Bladder microvascular endothelial cell (primary cell): ENCODE measurements around the gene XRN2. TPM values are rescaled to one million over a fixed set of nuclear protein-coding genes. Genes with fewer than 3 reads are reported as not detected.

ENCODE experiments used
- total RNA-seq: library from RNA; depleted of rRNA; stranded (reverse); fragments of >200 nt; gene quantifications from 2 replicates; pipeline ENCODE4 v1.2.3, GENCODE V29; 2014

Gene XRN2
- total RNA-seq: 59.6 and 83.4 TPM in 2 replicates

GRCh38 chr20:21303061-21303871 is at the start of gene XRN2:
TSS of gene XRN2 (plus strand) at chr20:21303331. CDS start at chr20:21303399, 68 bp downstream.

GRCh38 chr20:21397341-21398108 is 94.4 kb downstream of the XRN2 start, which contains the start of gene NKX2-4:
TSS of gene NKX2-4 (minus strand) at chr20:21397526. CDS start at chr20:21397399, 127 bp downstream.

Other genes starting within 250 kb of the XRN2 start
- not detected in 2 replicates for gene LINC00237, start 197.0 kb upstream of the XRN2 start, total RNA-seq
- 3.6 and 4.2 TPM in 2 replicates for gene KIZ, start 177.2 kb upstream of the XRN2 start, total RNA-seq
- gene NKX2-4, start 94.2 kb downstream of the XRN2 start, total RNA-seq: not detected in 2 replicates
- gene NKX2-2, start 210.7 kb downstream of the XRN2 start, total RNA-seq: not detected in 2 replicates